AG04449 (cell line): ENCODE data around the gene LUC7L.
"Not testable (repeated sequence)": the region's sequence is repeated elsewhere in the genome, so short reads cannot be mapped to it uniquely, and the experiment has no call there.

Experiments used
- CTCF ChIA-PET: fragments of 350-600 bp; formaldehyde crosslinking; extraction: SDS; loops from one replicate; lab custom pipeline; 2021; ENCODE audit warnings: antibody characterized with exemption; lab: Yijun Ruan, JAX
- POLR2A ChIA-PET: fragments of 400-600, 350-600 bp; formaldehyde crosslinking; extraction: SDS; loops from one replicate; lab custom pipeline; 2020; ENCODE audit warnings: antibody characterized with exemption, inconsistent platforms; lab: Yijun Ruan, JAX
- DNase-seq: peaks from one replicate; pipeline ENCODE4 v3.0.0-alpha.2; 2010; ENCODE audit warnings: low read depth, low spot score
- H3K4me3 ChIP-seq: 2 replicates; pipeline ENCODE4 v1.5.1; 2011; ENCODE audit warnings: low read depth, mild to moderate bottlenecking, control low read depth, low read length
- TF ChIP-seq, protein P1 (sequence below): IDR thresholded peaks from one replicate; pipeline ENCODE4 v1.5.1; 2011; ENCODE audit warnings: mild to moderate bottlenecking, moderate library complexity, low read length, control low read depth, inconsistent platforms; ENCODE audit not compliant: insufficient read depth; ENCODE audit errors: missing control alignments

The LUC7L gene

DNA sequence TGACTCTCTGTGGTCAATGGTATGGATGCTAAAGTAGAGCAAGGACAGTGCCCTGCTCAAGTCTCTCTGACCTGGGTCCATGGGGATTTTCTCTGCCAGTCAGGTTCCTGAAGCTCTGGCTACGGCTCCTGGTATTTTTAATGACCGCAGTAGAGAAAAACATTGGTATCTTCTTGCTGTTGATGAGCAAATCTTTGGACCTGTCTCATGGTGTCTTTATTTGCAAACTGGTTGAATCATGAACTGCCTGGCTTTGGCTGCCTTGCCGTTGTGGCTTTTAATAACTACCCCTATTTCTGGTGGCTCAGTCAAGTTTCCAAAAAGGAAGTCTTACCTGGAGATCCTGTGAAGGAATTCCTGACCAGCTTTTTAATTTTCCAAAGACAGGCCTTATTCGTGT lies 14.1 kb upstream of the LUC7L start:
- no peak overlapping the region for H3K4me3 ChIP-seq
- DNase-seq = no peak
- TF ChIP-seq, protein P1, sequence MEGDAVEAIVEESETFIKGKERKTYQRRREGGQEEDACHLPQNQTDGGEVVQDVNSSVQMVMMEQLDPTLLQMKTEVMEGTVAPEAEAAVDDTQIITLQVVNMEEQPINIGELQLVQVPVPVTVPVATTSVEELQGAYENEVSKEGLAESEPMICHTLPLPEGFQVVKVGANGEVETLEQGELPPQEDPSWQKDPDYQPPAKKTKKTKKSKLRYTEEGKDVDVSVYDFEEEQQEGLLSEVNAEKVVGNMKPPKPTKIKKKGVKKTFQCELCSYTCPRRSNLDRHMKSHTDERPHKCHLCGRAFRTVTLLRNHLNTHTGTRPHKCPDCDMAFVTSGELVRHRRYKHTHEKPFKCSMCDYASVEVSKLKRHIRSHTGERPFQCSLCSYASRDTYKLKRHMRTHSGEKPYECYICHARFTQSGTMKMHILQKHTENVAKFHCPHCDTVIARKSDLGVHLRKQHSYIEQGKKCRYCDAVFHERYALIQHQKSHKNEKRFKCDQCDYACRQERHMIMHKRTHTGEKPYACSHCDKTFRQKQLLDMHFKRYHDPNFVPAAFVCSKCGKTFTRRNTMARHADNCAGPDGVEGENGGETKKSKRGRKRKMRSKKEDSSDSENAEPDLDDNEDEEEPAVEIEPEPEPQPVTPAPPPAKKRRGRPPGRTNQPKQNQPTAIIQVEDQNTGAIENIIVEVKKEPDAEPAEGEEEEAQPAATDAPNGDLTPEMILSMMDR = no peak
- CTCF ChIA-PET = interaction anchor here (1.4 kb wide), 1 partner anchor 109 kb away, joined by 3 read pairs; no protein-coding TSS in a partner anchor
- POLR2A ChIA-PET = interaction anchor here (0.7 kb wide), 1 partner anchor 8 kb away, joined by 3 read pairs; the partner anchor contains the start of gene FAM234A

DNA sequence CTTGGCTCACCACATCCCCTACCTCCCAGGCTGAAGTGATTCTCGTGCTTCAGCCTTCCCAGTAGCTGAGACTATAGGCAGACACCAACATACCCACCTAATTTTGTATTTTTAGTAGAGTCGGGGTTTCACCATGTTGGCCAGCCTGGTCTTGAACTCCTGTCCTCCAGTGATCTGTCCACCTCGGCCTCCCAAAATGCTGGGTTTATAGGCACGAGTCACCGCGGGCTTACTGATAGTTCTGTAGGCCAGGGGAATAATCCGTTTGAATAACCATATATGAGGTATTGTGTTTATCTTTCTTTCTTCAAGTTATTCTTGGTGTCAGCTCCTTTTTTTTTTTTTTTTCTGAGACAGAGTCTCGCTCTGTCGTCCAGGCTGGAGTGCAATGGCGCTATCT lies 13.0 kb upstream of the LUC7L start:
- no peak for DNase-seq
- POLR2A ChIA-PET = no interaction called here
- TF ChIP-seq, protein P1 = no peak
- CTCF ChIA-PET = interaction anchor here (1.2 to 1.4 kb wide), 2 partner anchors 110 to 120 kb away, joined by 3 read pairs; no protein-coding TSS in a partner anchor
- H3K4me3 ChIP-seq = no peak overlapping the region

DNA sequence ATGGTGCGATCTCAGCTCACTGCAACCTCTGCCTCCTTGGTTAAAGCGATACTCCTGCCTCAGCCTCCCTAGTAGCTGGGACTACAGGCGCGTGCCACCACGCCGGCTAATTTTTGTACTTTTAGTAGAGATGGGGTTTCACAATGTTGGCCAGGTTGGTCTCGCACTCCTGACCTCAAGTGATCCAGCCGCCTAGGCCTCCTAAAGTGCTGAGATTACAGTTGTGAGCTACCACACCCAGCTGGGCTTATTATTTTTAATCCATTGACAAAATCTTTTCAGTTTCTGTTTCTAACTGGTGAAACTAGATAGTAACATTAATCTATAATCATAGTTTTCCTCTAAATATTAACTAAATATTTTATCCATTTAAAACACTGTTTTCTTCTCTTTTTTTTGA lies 11.3 kb upstream of the LUC7L start:
- ChIA-PET POLR2A (no interaction called here), CTCF (interaction anchor here (1.0 kb wide), 1 partner anchor 9 kb away, joined by 3 read pairs; no protein-coding TSS in a partner anchor)
- TF ChIP-seq, protein P1 = no peak
- H3K4me3 ChIP-seq = no peak overlapping the region
- DNase-seq = no peak

DNA sequence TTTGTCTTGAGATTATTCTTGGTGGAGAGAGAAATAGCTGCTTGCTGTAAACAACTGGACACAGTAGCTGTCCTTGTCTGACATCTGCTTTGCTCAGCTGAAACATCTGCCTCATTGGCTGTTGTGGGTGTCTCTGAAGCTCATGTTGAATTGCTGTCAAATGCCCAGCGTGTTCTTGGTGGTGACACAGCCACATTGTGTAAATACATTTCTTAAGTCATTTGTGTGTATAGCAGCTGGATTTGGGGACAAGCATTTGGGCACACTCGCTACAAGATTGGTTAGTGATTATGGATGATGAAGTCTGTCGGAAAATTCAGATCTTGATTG lies 10.7 kb upstream of the LUC7L start:
- DNase-seq = no peak
- TF ChIP-seq, protein P1 = no peak
- ChIA-PET POLR2A (no interaction called here), CTCF (no interaction called here)
- H3K4me3 ChIP-seq = no peak overlapping the region

DNA sequence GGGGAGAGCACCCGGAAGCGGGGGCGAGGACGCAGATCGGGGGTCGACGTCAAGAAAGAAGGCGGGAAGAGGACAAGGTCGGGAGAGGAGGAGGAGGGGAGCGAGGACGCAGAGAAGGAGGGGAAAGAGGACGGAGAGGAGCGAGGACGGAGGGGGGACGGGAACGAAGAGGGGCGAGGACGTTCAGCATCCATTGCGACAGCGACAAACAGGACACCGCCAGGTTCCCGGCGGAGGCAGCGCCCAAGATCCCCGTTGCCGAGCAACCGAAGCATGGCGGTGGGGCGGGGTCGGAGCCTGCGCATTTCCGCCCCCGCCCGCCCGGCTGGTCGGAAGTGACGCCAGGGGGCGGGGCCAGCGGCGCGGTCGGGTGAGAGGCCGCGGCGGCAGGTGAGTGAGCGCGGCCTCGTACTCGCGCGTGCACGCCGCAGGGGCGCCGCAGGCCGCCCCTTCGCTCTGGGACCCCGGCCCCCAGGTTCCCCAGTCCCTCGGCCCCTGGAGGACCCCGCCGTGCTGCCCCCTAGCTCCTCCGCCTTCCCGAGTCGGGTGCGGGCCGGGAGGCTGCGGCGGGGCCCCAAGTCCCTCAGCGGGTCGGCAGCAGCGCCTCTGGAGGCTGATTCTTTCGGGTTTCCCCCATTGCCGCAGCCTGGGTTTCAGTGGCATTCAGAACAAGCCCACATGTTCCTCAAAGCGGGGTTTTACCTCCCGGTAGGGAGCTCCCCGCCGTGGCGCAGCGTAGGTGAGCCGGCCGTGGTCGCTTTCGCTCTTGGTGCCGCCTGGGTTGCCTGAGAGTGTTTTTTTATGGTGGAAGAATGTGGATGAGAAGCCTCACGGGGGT lies 5.4 kb upstream of the LUC7L start, which contains the start of gene FAM234A:
FAM234A (plus strand) TSS at position 354 of the 838 bp plus-strand sequence. CDS start 19,593 bp downstream, outside the sequence.
- DNase-seq = no peak
- ChIA-PET POLR2A (interaction anchor here (0.7 to 1.1 kb wide), 2 partner anchors 9 to 399 kb away, joined by 3 read pairs; no protein-coding TSS in a partner anchor), CTCF (interaction anchor here (1.0 to 1.9 kb wide), 14 partner anchors 9 to 170 kb away, joined by 3 to 15 read pairs (median 4); no protein-coding TSS in a partner anchor)
- TF ChIP-seq, protein P1 = peak; percentile 40
- peak within 1 kb of the TSS; percentile 96 for H3K4me3 ChIP-seq

DNA sequence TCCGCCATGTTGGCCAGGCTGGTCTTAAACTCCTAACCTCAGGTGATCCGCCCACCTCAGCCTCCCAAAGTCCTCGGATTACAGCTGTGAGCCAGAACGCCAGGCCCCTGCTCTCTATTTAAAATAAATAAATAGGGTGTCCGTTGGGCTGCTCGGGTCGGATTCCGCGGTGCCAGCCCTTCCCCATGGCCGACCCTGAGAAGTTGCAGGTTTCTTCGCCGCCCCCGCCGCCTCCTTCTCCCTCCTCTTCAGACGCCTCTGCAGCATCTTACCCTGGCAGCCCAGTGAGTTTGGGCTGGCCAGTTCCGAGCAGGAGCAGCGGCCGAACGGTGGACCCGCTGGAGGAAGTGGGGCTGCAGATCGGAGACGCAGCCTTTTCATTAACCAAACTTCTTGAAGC lies 1.7 kb upstream of the LUC7L start:
- H3K4me3 ChIP-seq = no peak overlapping the region
- CTCF ChIA-PET = no interaction called here
- POLR2A ChIA-PET = no interaction called here
- TF ChIP-seq, protein P1 = no peak
- no peak for DNase-seq

DNA sequence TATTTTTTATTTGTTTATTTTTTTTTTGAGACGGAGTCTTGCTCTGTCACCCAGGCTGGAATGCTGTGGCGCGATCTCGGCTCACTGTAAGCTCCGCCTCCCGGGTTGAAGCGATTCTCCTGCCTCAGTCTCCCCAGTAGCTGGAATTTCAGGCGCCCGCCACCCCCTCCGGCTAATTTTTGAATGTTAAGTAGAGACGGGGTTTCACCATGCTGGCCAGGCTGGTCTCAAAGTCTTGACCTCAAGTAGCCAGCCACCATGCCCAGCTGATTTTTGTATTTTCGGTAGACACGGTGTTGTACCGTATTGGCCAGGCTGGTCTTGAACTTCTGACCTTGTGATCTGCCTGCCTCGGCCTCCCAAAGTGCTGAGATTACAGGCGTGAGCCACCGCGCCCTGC lies 1.1 kb upstream of the LUC7L start:
- CTCF ChIA-PET = interaction anchor here (3.6 kb wide), 1 partner anchor 124 kb away, joined by 19 read pairs; no protein-coding TSS in a partner anchor
- POLR2A ChIA-PET, H3K4me3 ChIP-seq, DNase-seq: not testable (repeated sequence)
